Measurements from ENCODE around the gene LRRC51.

GRCh38 chr11:72039031-72039855, 41.4 kb upstream of the LRRC51 start:
- TF ChIP-seq EP300 (IDR thresholded peaks at IDR 0.05; ENCODE audit: low read depth): no peak
- TF ChIP-seq, protein P1, sequence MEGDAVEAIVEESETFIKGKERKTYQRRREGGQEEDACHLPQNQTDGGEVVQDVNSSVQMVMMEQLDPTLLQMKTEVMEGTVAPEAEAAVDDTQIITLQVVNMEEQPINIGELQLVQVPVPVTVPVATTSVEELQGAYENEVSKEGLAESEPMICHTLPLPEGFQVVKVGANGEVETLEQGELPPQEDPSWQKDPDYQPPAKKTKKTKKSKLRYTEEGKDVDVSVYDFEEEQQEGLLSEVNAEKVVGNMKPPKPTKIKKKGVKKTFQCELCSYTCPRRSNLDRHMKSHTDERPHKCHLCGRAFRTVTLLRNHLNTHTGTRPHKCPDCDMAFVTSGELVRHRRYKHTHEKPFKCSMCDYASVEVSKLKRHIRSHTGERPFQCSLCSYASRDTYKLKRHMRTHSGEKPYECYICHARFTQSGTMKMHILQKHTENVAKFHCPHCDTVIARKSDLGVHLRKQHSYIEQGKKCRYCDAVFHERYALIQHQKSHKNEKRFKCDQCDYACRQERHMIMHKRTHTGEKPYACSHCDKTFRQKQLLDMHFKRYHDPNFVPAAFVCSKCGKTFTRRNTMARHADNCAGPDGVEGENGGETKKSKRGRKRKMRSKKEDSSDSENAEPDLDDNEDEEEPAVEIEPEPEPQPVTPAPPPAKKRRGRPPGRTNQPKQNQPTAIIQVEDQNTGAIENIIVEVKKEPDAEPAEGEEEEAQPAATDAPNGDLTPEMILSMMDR (IDR thresholded peaks at IDR 0.05): no peak

All from transverse colon (tissue), 3 donors.